Measurements from ENCODE around the gene RLN3. TPM values are rescaled to one million over a fixed set of nuclear protein-coding genes. Genes with fewer than 3 reads are reported as not detected.
"Not testable (repeated sequence)": the region's sequence is repeated elsewhere in the genome, so short reads cannot be mapped to it uniquely, and the experiment has no call there.

Gene RLN3
- polyA plus RNA-seq, 6 donors from 2014 or later = not detected

DNA sequence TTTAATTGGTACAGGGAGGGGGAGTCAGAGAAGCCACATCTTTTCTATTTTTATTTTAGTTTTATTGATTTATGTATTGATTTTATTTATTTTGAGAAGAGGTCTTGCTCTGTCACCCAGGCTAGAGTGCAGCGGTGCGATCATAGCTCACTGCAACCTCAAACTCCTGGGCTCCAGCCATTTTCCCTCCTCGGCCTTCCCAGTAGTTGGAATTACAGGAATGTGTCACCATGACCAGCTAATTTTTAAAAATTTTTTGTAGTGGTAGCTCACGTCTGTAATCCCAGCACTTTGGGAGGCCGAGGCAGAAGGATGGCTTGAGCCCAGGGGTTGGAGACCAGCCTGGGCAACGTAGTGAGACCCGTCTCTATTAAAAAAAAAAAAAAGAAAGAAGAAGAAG, 7.8 kb downstream of the RLN3 start:
- DNase-seq = no peak
- no peak for ATAC-seq (ENCODE audit: low read depth in 2 of 2)
- Mint-ChIP-seq H3K27ac (no peak overlapping the region), H3K9me3 (no peaks in the 10 kb centered on the region), H3K27me3 (no peaks in the 10 kb centered on the region), H3K36me3 (no peaks in the 10 kb centered on the region), H3K4me3 (no peak overlapping the region), H3K4me1 (peaks cover 24 to 43% (median 32%) of the 10 kb centered on the region in 3 donors)

DNA sequence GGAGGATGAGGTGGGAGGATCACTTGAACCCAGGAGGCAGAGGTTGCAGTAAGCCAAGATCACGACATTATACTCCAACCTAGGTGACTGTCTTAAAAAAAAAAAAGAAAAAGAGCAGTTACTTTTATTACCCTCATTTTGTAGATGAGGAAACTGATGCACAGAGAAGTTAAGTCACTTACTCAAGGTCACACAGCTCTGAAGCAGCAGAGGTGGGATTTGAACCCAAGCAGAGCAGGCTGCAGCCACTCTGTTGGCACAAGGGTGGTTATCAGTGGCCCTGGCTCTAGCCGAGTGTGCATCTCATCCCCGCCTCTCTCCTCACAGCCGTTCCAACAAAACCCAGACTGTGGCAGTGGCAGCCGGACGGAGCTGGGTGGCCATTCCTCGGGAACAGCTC, 11.2 kb downstream of the RLN3 start:
- no peak for ATAC-seq (ENCODE audit: low read depth in 2 of 2)
- no peaks in the 10 kb centered on the region for H3K27me3 Mint-ChIP-seq
- no peaks in the 10 kb centered on the region for H3K9me3 Mint-ChIP-seq
- no peak overlapping the region for H3K4me3 Mint-ChIP-seq
- no peaks in the 10 kb centered on the region for H3K36me3 Mint-ChIP-seq
- H3K4me1 Mint-ChIP-seq = peaks cover 8 to 26% (median 23%) of the 10 kb centered on the region in 3 donors
- DNase-seq = no peak
- H3K27ac Mint-ChIP-seq = peak overlapping the region in 2 of 6 donors; percentile 11 to 65

DNA sequence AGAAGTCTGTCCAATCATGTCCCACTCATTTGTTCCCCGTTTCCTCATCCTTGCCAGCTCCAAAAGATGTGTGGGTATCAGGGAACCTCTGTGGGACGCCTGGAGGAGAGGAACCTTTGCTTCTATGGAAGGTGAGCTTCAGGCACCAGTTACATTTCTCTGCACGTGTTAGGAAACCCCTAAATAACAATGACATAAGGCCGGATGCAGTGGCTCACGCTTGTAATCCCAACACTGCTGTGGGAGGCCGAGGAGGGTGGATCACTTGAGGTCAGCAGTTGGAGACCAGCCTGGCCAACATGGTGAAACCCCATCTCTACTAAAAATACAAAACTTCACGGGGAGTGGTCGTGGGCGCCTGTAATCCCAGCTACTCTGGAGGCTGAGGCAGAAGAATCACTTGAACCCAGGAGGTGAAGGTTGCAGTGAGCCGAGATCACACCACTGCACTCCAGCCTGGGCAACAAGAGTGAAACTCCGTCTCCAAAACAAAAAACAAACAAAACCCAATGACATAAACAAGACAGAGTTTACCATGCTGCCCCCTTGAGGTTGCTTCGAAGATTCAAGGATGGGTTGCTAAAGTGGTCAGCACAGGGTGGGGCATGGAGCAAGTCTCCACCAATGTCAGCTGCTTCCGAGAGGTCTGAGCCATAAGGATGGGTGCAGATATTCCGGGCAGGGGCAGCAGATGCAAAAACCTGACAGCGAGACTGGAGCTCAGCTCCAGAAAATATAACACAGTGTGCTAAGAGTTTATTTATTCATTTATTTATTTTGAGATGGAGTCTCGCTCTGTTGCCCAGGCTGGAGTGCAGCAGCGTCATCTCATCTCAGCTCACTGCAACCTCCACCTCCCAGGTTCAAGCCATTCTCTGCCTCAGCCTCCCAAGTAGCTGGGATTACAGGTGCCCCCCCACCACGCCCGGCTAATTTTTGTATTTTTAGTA, 15.0 kb downstream of the RLN3 start:
- H3K4me3 Mint-ChIP-seq = peak overlapping the region in 1 of 8 donors; percentile 25
- H3K9me3 Mint-ChIP-seq, H3K27me3 Mint-ChIP-seq, H3K36me3 Mint-ChIP-seq, DNase-seq: not testable (repeated sequence)
- H3K4me1 Mint-ChIP-seq = peaks cover 7 to 22% (median 18%) of the 10 kb centered on the region in 3 donors
- ATAC-seq (ENCODE audit: low read depth in 2 of 2) = peak; percentile 75 to 78
- H3K27ac Mint-ChIP-seq = peak overlapping the region in 5 of 6 donors; percentile 62 to 91 (median 89)

DNA sequence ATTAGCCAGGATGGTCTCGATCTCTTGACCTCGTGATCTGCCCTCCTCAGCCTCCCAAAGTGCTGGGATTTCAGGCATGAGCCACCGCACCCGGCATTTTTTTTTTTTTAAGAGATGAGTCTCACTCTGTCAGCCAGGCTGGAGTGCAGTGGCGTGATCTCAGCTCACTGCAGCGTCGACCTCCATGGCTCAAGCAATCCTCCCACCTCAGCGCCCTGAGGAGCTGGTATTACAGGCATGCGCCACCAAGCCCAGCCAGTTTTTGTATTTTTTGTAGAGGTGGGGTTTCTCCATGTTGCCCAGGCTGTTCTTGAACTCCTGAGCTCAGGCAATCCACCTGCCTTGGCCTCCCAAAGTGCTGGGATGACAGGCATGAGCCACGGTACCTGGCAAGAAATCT, 19.9 kb downstream of the RLN3 start:
- H3K27ac Mint-ChIP-seq, H3K9me3 Mint-ChIP-seq: not testable (repeated sequence)
- H3K36me3 Mint-ChIP-seq = peaks cover 4 to 14% of the 10 kb centered on the region in 2 donors

DNA sequence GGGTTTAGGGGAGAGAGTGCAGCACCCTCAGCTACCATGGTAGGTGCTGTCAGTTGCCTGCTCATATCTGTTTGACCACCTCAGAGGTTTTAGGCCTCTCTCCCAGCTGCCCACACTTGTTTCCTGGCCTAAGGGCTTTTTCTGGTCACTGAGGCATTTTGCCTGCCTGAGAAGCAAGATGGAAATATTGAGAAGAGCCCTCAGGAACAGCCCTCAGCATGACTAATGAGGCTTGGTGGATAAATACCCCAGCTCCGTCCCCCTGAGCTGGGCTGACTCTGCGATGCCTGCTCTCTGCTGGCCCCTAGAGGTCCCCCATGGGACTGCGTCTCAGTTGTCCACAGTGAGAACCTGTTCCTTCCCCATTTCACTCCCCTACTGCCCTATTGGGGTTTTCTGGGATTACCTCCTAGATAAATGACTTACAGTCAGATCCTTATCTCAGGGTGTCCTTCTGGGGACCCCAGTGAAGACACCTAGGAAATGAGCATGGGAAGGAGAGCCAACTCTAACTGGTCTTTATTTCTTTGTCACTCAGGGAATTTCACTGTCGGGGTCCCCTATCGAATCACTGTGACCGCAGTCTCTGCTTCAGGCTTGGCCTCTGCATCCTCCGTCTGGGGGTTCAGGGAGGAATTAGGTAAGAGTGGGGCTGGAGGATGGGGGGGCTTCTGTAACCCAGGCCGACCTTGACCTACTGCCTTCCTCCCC, 20.6 kb downstream of the RLN3 start:
- Mint-ChIP-seq H3K27ac (peak overlapping the region in 3 of 6 donors; percentile 3 to 78 (median 28)), H3K9me3 (peaks cover 0 to 2% (median 0%) of the 10 kb centered on the region in 7 donors), H3K4me3 (peak overlapping the region in 1 of 8 donors; percentile 41), H3K36me3 (peaks cover 4 to 14% of the 10 kb centered on the region in 2 donors), H3K4me1 (peaks cover 0 to 10% (median 4%) of the 10 kb centered on the region in 3 donors), H3K27me3 (no peaks in the 10 kb centered on the region)
- ATAC-seq (ENCODE audit: low read depth in 2 of 2) = peak; percentile 84 to 89
- DNase-seq = peak; percentile 69

More for the DNA sequence above, 19.9 kb downstream of the RLN3 start:
- ATAC-seq (ENCODE audit: low read depth in 2 of 2); H3K27me3 Mint-ChIP-seq; DNase-seq; H3K4me3 Mint-ChIP-seq: not testable (repeated sequence)
- H3K4me1 Mint-ChIP-seq = peaks cover 3 to 13% (median 7%) of the 10 kb centered on the region in 3 donors

DNA sequence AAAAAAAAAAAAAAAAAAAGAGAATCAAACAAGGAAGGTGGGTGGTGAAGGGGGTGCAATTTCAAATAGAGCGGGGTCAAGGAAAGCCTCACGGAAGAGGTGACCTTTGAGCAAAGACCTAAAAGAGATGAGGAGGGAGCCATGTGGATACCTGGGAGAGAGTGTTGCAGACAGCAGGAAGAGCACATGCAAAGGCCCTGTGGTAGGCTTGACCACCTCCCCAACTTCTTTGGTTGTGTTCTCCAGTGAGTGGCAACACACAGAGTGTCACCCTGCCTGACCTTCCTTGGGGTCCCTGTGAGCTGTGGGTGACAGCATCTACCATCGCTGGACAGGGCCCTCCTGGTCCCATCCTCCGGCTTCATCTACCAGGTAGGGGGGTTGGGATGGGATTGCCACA, 22.6 kb downstream of the RLN3 start:
- Mint-ChIP-seq H3K27ac (peak overlapping the region in 1 of 6 donors; percentile 61), H3K27me3 (peaks cover 0 to 7% (median 3%) of the 10 kb centered on the region in 3 donors), H3K4me3 (no peak overlapping the region), H3K4me1 (peaks cover 3 to 10% (median 4%) of the 10 kb centered on the region in 3 donors), H3K36me3 (peaks cover 4 to 14% of the 10 kb centered on the region in 2 donors), H3K9me3 (peaks cover 0 to 4% (median 0%) of the 10 kb centered on the region in 7 donors)
- ATAC-seq (ENCODE audit: low read depth in 2 of 2) (no peak), DNase-seq (no peak)

DNA sequence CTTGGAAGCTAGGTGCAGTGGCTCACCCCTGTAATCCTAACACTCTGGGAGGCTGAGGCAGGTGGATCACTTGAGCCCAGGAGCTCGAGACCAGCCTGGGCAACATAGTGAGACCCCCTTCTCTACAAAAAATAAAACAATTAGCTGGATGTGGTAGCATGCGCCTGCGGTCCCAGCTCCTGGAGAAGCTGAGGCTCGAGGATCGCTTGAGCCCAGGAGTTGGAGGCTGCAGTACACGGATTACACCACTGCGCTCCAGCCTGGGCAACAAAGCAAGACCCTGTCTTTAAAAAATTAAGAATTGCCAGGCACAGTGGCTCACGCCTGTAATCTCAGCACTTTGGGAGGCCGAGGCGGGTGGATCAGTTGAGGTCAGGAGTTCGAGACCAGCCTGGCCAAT, 23.0 kb downstream of the RLN3 start:
- H3K9me3 Mint-ChIP-seq; H3K4me3 Mint-ChIP-seq; ATAC-seq (ENCODE audit: low read depth in 2 of 2); H3K27me3 Mint-ChIP-seq; DNase-seq: not testable (repeated sequence)
- Mint-ChIP-seq H3K27ac (peak overlapping the region in 1 of 6 donors; percentile 36), H3K4me1 (peaks cover 4 to 10% (median 4%) of the 10 kb centered on the region in 3 donors), H3K36me3 (peaks cover 4 to 14% of the 10 kb centered on the region in 2 donors)

DNA sequence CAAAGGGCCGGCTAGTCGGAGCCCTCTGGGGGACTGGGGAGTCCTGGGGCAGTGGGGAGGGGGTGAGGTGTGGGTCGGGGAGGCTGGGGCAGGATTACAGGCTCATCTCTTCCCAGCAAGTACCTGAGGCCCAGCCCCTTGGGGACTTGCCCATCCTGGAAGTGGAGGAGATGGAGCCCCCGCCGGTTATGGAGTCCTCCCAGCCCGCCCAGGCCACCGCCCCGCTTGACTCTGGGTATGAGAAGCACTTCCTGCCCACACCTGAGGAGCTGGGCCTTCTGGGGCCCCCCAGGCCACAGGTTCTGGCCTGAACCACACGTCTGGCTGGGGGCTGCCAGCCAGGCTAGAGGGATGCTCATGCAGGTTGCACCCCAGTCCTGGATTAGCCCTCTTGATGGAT, 24.0 kb downstream of the RLN3 start:
- ATAC-seq (ENCODE audit: low read depth in 2 of 2) = no peak
- Mint-ChIP-seq H3K27ac (peak overlapping the region in 1 of 6 donors; percentile 60), H3K27me3 (peaks cover 0 to 13% (median 4%) of the 10 kb centered on the region in 3 donors), H3K4me3 (no peak overlapping the region), H3K4me1 (peaks cover 4 to 14% (median 4%) of the 10 kb centered on the region in 3 donors), H3K36me3 (peaks cover 4 to 14% of the 10 kb centered on the region in 2 donors), H3K9me3 (peaks cover 0 to 4% (median 0%) of the 10 kb centered on the region in 7 donors)
- DNase-seq = no peak

DNA sequence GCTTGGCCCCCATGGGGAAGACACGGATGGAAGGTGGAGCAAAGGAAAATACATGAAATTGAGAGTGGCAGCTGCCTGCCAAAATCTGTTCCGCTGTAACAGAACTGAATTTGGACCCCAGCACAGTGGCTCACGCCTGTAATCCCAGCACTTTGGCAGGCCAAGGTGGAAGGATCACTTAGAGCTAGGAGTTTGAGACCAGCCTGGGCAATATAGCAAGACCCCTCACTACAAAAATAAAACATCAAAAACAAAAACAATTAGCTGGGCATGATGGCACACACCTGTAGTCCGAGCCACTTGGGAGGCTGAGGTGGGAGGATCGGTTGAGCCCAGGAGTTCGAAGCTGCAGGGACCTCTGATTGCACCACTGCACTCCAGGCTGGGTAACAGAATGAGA, 24.5 kb downstream of the RLN3 start:
- no peak for ATAC-seq (ENCODE audit: low read depth in 2 of 2)
- H3K27ac Mint-ChIP-seq = peak overlapping the region in 1 of 6 donors; percentile 65
- peaks cover 4 to 14% of the 10 kb centered on the region in 2 donors for H3K36me3 Mint-ChIP-seq

DNA sequence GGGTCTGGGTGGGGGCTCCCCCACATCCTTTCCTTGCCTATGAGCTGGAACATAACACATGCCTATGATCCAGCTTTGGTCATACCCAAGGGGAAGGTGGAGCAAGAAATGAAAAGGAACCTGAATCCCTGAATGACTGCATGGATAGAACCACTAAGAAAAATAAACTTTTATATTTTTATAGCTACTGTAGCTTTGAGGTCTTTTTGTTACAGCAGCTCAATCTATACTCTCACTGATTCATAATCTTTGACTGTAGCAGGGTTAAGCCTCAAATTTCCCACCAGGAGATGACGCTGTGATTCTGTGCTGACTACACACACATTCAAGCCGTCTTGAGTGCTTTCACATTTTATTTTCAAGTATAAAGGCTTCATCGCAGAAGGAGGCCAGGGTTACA, 25.1 kb downstream of the RLN3 start:
- peaks cover 9 to 20% (median 10%) of the 10 kb centered on the region in 3 donors for H3K4me1 Mint-ChIP-seq
- no peak overlapping the region for H3K27ac Mint-ChIP-seq
- H3K36me3 Mint-ChIP-seq = peaks cover 4 to 17% of the 10 kb centered on the region in 2 donors
- H3K4me3 Mint-ChIP-seq = peak overlapping the region in 1 of 8 donors; percentile 33
- ATAC-seq (ENCODE audit: low read depth in 2 of 2) = no peak
- peaks cover 4 to 23% (median 6%) of the 10 kb centered on the region in 3 donors for H3K27me3 Mint-ChIP-seq
- no peak for DNase-seq
- H3K9me3 Mint-ChIP-seq = peaks cover 0 to 4% (median 0%) of the 10 kb centered on the region in 7 donors

More for the DNA sequence above, 24.5 kb downstream of the RLN3 start:
- Mint-ChIP-seq H3K4me3 (no peak overlapping the region), H3K27me3 (peaks cover 0 to 18% (median 4%) of the 10 kb centered on the region in 3 donors), H3K4me1 (peaks cover 4 to 15% (median 4%) of the 10 kb centered on the region in 3 donors), H3K9me3 (peaks cover 0 to 4% (median 0%) of the 10 kb centered on the region in 7 donors)
- DNase-seq = no peak

DNA sequence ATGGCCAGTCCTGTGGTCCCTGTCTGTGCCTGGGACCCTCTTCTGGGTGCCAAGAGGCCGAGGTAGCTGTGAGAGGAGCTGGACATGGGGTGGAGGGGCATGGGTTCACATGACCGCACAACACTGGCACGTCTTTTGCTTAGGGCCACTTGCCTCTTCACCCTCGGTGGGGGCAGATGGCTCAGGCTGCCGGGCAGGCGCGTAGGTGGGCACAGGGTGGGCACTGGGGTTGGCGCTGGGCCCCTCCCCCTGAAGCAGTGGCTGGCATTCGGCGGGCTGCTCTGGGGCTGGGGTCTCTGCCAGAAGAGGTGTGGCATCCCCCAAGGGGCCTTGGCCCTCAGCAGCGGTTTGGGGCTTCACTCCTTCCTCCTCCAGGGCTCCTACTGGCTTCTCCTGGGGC, 25.6 kb downstream of the RLN3 start:
- Mint-ChIP-seq H3K4me3 (no peak overlapping the region), H3K27me3 (peaks cover 7 to 28% (median 10%) of the 10 kb centered on the region in 3 donors), H3K4me1 (peaks cover 14 to 23% (median 14%) of the 10 kb centered on the region in 3 donors), H3K9me3 (peaks cover 0 to 4% (median 0%) of the 10 kb centered on the region in 7 donors), H3K36me3 (peaks cover 4 to 22% of the 10 kb centered on the region in 2 donors), H3K27ac (no peak overlapping the region)
- DNase-seq (no peak), ATAC-seq (ENCODE audit: low read depth in 2 of 2) (no peak)

DNA sequence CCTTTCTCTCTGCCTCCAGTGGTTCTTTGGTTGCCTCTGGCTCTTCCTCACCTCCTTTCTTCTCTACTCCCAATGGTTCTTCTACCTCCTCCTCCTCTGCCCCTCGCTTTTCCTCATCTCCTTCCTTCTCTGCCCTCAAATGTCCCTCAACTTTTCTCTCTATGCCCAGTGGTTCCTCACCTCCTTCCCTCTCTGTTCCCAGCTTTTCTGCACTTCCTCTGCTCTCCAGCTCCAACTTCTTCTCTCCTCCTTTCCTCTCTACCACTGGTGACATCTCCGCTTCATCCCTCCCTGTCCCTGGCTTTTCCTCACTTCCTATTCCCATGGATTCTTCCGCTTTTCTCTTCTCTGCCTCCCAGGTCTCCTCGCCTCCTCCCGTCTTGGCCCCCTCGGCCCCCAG, 26.2 kb downstream of the RLN3 start:
- DNase-seq (no peak), ATAC-seq (ENCODE audit: low read depth in 2 of 2) (no peak)
- H3K27me3 Mint-ChIP-seq = peaks cover 13 to 34% (median 16%) of the 10 kb centered on the region in 3 donors
- H3K4me1 Mint-ChIP-seq = peaks cover 20 to 25% (median 20%) of the 10 kb centered on the region in 3 donors
- H3K27ac Mint-ChIP-seq = peak overlapping the region in 1 of 6 donors; percentile 88
- H3K4me3 Mint-ChIP-seq = no peak overlapping the region
- peaks cover 4 to 25% of the 10 kb centered on the region in 2 donors for H3K36me3 Mint-ChIP-seq
- peaks cover 0 to 4% (median 0%) of the 10 kb centered on the region in 7 donors for H3K9me3 Mint-ChIP-seq

DNA sequence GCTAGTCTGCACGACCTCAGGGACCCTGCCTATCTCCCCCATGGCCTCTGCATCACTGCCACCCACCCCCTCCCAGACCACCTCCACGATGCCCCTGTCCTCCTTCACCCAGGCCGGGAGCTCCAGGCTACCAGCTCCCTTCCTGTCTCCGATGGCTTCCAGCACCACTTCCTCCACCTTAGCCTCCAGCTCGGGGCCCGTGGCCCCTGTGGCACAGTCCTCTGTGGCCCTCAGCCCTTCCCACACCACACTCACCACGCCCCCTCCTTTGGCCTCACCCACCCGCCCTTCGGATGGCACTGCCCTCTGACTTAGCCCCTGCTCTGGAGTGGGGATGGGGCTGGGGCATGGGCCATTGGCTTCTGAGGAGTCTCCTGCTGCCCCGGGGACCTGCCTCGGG, 26.8 kb downstream of the RLN3 start:
- ATAC-seq (ENCODE audit: low read depth in 2 of 2) (no peak), DNase-seq (no peak)
- H3K27me3 Mint-ChIP-seq = peaks cover 18 to 40% (median 22%) of the 10 kb centered on the region in 3 donors
- peaks cover 0 to 4% (median 0%) of the 10 kb centered on the region in 7 donors for H3K9me3 Mint-ChIP-seq
- H3K4me3 Mint-ChIP-seq = no peak overlapping the region
- H3K36me3 Mint-ChIP-seq = peaks cover 4 to 25% of the 10 kb centered on the region in 2 donors
- peak overlapping the region in 1 of 6 donors; percentile 86 for H3K27ac Mint-ChIP-seq
- H3K4me1 Mint-ChIP-seq = peaks cover 20 to 25% (median 20%) of the 10 kb centered on the region in 3 donors

All from naive B cell (primary cell).